22Rv1 (cell line): ENCODE measurements around the gene PCGF2.

ENCODE experiments used
- ZFX ChIP-seq: fragments of 450-650 bp; IDR thresholded peaks from 2 replicates; pipeline ENCODE4 v1.6.1; 2017; ENCODE audit warnings: antibody characterized with exemption, borderline replicate concordance
- TF ChIP-seq, protein P1 (sequence below): fragments of 450-650 bp; IDR thresholded peaks from 2 replicates; pipeline ENCODE4 v1.5.1; 2017; ENCODE audit warnings: mild to moderate bottlenecking

DNA sequence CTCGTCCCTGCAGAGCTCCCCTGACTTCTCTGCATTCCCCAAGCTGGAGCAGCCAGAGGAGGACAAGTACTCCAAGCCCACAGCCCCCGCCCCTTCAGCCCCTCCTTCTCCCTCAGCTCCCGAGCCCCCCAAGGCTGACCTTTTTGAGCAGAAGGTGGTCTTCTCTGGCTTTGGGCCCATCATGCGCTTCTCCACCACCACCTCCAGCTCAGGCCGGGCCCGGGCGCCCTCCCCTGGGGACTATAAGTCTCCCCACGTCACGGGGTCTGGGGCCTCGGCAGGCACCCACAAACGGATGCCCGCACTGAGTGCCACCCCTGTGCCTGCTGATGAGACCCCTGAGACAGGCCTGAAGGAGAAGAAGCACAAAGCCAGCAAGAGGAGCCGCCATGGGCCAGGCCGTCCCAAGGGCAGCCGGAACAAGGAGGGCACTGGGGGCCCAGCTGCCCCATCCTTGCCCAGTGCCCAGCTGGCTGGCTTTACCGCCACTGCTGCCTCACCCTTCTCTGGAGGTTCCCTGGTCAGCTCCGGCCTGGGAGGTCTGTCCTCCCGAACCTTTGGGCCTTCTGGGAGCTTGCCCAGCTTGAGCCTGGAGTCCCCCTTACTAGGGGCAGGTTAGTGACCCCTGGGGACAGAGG is 31.6 kb downstream of the PCGF2 start:
- TF ChIP-seq, protein P1, sequence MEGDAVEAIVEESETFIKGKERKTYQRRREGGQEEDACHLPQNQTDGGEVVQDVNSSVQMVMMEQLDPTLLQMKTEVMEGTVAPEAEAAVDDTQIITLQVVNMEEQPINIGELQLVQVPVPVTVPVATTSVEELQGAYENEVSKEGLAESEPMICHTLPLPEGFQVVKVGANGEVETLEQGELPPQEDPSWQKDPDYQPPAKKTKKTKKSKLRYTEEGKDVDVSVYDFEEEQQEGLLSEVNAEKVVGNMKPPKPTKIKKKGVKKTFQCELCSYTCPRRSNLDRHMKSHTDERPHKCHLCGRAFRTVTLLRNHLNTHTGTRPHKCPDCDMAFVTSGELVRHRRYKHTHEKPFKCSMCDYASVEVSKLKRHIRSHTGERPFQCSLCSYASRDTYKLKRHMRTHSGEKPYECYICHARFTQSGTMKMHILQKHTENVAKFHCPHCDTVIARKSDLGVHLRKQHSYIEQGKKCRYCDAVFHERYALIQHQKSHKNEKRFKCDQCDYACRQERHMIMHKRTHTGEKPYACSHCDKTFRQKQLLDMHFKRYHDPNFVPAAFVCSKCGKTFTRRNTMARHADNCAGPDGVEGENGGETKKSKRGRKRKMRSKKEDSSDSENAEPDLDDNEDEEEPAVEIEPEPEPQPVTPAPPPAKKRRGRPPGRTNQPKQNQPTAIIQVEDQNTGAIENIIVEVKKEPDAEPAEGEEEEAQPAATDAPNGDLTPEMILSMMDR, result no peak
- TF ChIP-seq ZFX, result no peak
